GM19455 (cell line): ENCODE results near the gene ANKIB1.
A peak's percentile ranks its signal among the peaks of the same experiment; 100 is the strongest.

Experiments
- ATAC-seq: cut with Tn5 transposase; IDR thresholded peaks from one replicate; pipeline ENCODE4 v1.9.1; 2021; ENCODE audit not compliant: unreplicated experiment

The ANKIB1 gene

DNA sequence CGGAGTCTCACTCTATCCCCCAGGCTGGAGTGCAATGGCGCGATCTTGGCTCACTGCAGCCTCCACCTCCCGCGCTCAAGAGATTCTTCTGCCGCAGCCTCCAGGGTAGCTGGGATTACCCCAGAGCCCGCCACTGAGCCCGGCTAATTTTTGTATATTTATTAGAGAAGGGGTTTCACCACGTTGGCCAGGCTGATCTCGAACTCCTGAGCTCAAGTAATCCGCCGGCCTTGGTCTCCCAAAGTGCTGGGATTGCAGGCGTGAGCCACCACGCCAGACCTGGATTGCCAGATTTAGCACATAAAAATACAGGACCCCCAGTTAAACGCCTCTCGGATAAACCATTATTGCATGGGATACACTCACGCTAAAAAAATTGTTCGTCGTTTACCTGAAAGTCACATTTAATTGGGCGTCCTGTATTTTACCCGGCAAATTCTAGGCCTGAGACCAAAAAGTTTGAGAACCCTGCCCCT lies 201.1 kb downstream of the ANKIB1 start:
- ATAC-seq, result no peak

DNA sequence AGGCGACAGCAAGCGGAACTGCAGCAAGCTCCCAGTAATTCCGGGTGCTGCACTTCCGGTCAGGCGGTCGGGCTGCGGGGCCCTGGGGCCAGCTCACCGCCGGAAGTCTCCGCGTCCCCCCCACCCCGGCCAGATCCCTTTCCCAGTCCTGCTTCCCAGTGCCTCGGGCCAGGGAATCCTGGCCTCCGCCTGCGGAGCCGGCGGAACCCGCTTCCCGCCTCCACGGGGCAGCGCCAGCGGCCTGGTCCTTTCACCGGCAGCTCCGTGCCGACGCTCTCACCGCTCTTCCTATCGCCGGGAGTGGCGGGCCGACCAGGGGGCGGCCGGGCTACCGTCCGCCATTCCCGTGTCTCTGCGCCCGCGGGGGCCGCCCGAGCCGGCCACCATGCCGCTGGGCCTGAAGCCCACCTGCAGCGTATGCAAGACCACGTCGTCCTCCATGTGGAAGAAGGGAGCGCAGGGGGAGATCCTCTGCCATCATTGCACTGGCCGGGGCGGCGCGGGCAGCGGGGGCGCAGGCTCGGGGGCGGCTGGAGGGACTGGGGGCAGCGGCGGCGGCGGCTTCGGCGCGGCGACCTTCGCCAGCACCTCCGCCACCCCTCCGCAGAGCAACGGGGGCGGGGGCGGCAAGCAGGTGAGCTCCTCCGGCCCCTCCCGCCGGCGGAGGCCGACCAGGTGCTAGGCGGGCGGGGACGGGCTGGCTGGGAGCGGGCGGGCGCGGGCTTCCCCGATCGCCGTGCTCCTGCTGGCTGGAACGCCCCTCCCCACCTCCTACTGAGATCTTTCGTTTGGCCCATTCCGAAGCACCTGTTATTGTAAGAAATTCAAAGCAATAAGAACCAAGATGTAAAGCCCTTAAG lies 201.8 kb downstream of the ANKIB1 start, which contains the start of gene GATAD1:
GATAD1 (plus strand) TSS at position 138 of the 860 bp plus-strand sequence; CDS start at position 386, 248 bp downstream.
- ATAC-seq, result peak; percentile 90

DNA sequence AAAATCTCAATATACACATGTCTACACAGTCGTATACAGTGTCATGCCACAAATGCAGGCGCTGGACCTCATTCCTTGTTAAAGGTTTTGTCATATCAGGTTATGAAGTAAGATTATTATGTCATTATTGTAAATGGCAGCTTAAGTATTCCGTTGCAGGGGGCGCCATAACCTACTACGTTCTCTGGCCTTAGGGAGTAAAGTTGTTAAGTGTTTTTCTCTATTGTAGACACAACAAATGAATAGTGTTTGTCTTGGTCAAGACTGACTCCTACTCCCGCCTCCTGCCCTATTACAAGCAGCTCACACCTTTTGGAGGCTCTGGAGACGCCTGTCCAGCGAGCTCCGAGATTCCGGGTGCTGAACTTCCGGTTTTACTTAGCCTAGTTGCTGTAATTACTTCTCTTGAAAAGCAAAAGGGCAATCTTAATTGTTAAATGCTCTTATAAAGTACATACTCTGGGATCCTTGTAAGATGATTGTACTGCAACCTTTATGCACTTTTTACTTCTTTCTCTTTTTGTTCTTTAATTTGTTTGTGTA lies 202.5 kb downstream of the ANKIB1 start:
- peak; percentile 47 for ATAC-seq
